Adipose tissue (tissue), 3 donors: ENCODE data around the gene CCS. TPM values are rescaled to one million over a fixed set of nuclear protein-coding genes. Genes with fewer than 3 reads are reported as not detected.

Experiments used
- H3K27ac ChIP-seq: one replicate; pipeline ENCODE4 v1.5.1; 2013; ENCODE audit warnings: low read depth, low read length
- WGBS, 3 donors: extraction: QIAGEN DNeasy Blood & Tissue Kit; methylation state at CpG; one replicate each; pipeline ENCODE4 v1.1.7; 2013; 5-methylcytosine and 5-hydroxymethylcytosine counted together
- polyA plus RNA-seq, 3 donors: library from polyadenylated mRNA; stranded (reverse); fragments of 200-250 nt; gene quantifications; one replicate each; pipeline ENCODE4 v1.2.3, GENCODE V29; 2013
- donor health status: healthy with polysubstance abuse.
- donor health status: Bipolar disorder and iron deficiency.
- donor health status: healthy.

The CCS gene
- polyA plus RNA-seq, 3 donors, result 33.7 to 45.1 (median 41.2) TPM

GRCh38 chr11:66614073-66614472 lies 21.1 kb downstream of the CCS start:
- WGBS, 3 donors, result 84 to 91% (median 88%) methylated on average over 13 of the region's 13 CpGs

GRCh38 chr11:66616379-66617154 lies 23.6 kb downstream of the CCS start, which contains the start of gene RBM14:
Gene RBM14, plus strand, starts transcription at chr11:66616630. Its CDS starts 91 bp downstream, at chr11:66616721.
- WGBS, 3 donors, result 0% methylated on average over 90 of the region's 90 CpGs
- H3K27ac ChIP-seq, result peak within 1 kb of the TSS; percentile 82

More at GRCh38 chr11:66614073-66614472, 21.1 kb downstream of the CCS start:
- no peak overlapping the region for H3K27ac ChIP-seq

GRCh38 chr11:66617155-66617834 lies 24.3 kb downstream of the CCS start:
- peak overlapping the region; percentile 82 for H3K27ac ChIP-seq
- WGBS, 3 donors, result 0 to 1% (median 0%) methylated on average over 35 to 38 of the region's 38 CpGs

- 20 to 38% (median 35%) methylated on average over 4 of the region's 4 CpGs for WGBS, 3 donors
Measured at GRCh38 chr11:66619080-66619554, 26.1 kb downstream of the CCS start.

GRCh38 chr11:66624450-66624849 lies 31.5 kb downstream of the CCS start:
- H3K27ac ChIP-seq, result no peak overlapping the region

More at GRCh38 chr11:66619080-66619554, 26.1 kb downstream of the CCS start:
- no peak overlapping the region for H3K27ac ChIP-seq

GRCh38 chr11:66625041-66625751 lies 32.2 kb downstream of the CCS start:
- WGBS, 3 donors, result 93 to 94% (median 94%) methylated on average over 22 to 26 of the region's 26 CpGs

More at GRCh38 chr11:66624450-66624849, 31.5 kb downstream of the CCS start:
- 82 to 83% (median 82%) methylated on average over 15 to 16 of the region's 16 CpGs for WGBS, 3 donors

GRCh38 chr11:66625752-66626149 lies 32.8 kb downstream of the CCS start:
- 77 to 92% (median 91%) methylated on average over 9 of the region's 9 CpGs for WGBS, 3 donors
- no peak overlapping the region for H3K27ac ChIP-seq

More at GRCh38 chr11:66625041-66625751, 32.2 kb downstream of the CCS start:
- no peak overlapping the region for H3K27ac ChIP-seq

- no peak overlapping the region for H3K27ac ChIP-seq
- WGBS, 3 donors, result 96% methylated on average over 25 of the region's 25 CpGs
Measured at GRCh38 chr11:66626382-66626781, 33.4 kb downstream of the CCS start.

- H3K27ac ChIP-seq, result no peak overlapping the region
- WGBS, 3 donors, result 51 to 82% (median 72%) methylated on average over 7 of the region's 7 CpGs
Measured at GRCh38 chr11:66626926-66627325, 33.9 kb downstream of the CCS start.

- 94 to 95% (median 94%) methylated on average over 7 of the region's 7 CpGs for WGBS, 3 donors
- H3K27ac ChIP-seq, result no peak overlapping the region
Measured at GRCh38 chr11:66628061-66628603, 35.1 kb downstream of the CCS start.

- H3K27ac ChIP-seq, result no peak overlapping the region
- 86 to 88% (median 87%) methylated on average over 2 of the region's 2 CpGs for WGBS, 3 donors
Measured at GRCh38 chr11:66629356-66629755, 36.4 kb downstream of the CCS start.

- H3K27ac ChIP-seq, result no peak overlapping the region
- WGBS, 3 donors, result 88 to 93% (median 92%) methylated on average over 6 of the region's 6 CpGs
Measured at GRCh38 chr11:66631883-66632282, 38.9 kb downstream of the CCS start.

- no peak overlapping the region for H3K27ac ChIP-seq
- 87 to 91% (median 89%) methylated on average over 2 of the region's 2 CpGs for WGBS, 3 donors
Measured at GRCh38 chr11:66632952-66633351, 40.0 kb downstream of the CCS start.

GRCh38 chr11:66636411-66636810 lies 43.4 kb downstream of the CCS start:
- 82 to 88% (median 83%) methylated on average over 3 of the region's 3 CpGs for WGBS, 3 donors
- H3K27ac ChIP-seq, result no peak overlapping the region

- 46 to 49% (median 48%) methylated on average over 12 of the region's 12 CpGs for WGBS, 3 donors
- no peak overlapping the region for H3K27ac ChIP-seq
Measured at GRCh38 chr11:66637557-66638176, 44.7 kb downstream of the CCS start.

- peak within 1 kb of the TSS; percentile 59 for H3K27ac ChIP-seq
- 0 to 1% (median 1%) methylated on average over 59 to 63 of the region's 63 CpGs for WGBS, 3 donors
Measured at GRCh38 chr11:66638177-66639065, 45.4 kb downstream of the CCS start, which contains the start of gene RBM4. Gene RBM4, plus strand, starts transcription at chr11:66638703. Its CDS starts 1,009 bp downstream, at chr11:66639712.
